SH-SY5Y (cell line): ENCODE measurements around the gene COL4A4.

ENCODE experiments used
- GATA2 ChIP-seq: IDR thresholded peaks from 2 replicates; pipeline ENCODE4 v1.6.1; 2011; ENCODE audit warnings: mild to moderate bottlenecking, low read depth, low read length
- GATA3 ChIP-seq: IDR thresholded peaks from 2 replicates; pipeline ENCODE4 v1.6.1; 2011; ENCODE audit warnings: low read depth, mild to moderate bottlenecking, low read length, moderate library complexity

DNA sequence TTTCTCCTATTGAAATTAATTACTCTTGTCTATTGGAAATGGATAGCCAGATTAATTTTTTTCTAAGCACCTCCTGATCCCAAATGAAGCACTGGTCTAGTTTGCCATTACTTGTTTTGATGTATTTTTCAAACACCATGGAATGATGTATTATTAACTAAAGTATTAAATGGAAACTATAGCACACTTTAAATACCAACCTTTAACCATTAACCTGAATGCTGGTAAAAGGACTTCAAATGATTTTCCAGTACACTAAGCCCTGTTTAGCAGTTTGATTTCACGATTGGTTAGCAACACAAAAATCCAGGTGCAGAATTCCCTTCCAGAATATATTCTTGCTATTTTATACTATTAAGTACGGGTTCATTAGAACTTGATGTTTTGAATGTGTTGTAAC, 37.8 kb upstream of the COL4A4 start:
- no peak for TF ChIP-seq GATA2
- TF ChIP-seq GATA3, result no peak
